Limb (tissue), 2 donors: ENCODE data around the gene ZDHHC22.
A peak's percentile ranks its signal among the peaks of the same experiment; 100 is the strongest.

Experiments used
- DNase-seq, 2 donors: peaks; one replicate each; pipeline ENCODE4 v3.0.0-alpha.2; 2016; ENCODE audit errors: extremely low spot score in 2 of 2

Gene ZDHHC22

GRCh38 chr14:77128414-77128891, 13.1 kb downstream of the ZDHHC22 start:
- no peak for DNase-seq

- no peak for DNase-seq
Observed at GRCh38 chr14:77126461-77126990, 15.1 kb downstream of the ZDHHC22 start.

DNA sequence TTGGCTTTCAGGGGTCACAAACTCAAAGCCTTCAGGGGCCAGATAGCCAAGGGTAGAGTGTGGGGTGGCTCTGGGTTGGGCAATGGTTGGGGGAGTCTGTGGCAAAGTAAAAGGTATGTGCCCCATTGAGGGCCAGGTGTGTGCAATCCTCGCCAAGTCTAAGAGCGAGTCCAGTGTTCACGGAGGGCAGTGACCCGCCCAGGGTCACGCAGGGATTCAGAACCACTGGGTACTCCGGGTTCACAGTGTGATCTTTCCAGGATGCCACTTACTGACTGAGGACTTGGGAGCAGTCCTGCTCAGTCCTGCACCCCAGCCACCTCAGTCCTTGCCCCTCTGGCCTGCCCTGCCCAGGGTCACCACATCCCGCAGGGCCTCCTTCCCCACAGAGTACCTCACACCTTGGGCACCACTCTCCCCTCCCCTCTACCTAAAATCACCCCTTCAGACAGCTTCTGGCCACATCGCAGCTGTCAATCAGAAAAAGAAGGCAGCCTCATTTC, 15.7 kb downstream of the ZDHHC22 start:
- DNase-seq = no peak

DNA sequence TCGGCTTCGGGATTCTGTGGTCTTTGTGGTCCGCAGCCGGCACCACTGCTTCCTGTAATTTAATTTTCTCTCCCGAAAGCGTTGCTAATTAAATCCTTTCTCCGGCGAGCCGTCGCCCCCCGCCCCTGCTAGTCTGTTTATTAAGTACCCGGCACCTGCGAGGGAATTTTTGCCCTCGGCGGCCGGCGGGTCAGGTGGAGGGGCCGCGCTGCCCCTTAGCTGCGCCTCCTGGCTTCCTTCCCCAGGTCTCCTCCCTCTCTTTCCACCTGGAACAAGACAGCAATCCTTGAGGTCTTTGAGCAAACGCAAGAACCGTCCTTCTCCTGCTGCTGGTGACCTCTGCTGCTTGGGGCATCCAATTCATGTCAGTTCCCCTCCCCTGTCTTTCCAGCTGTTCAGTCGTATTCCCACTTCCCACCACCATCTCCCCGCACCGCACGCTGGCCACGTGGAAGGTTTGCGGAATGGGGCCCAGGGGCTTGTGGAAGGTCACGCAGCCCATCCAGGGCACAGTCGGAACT, 16.2 kb downstream of the ZDHHC22 start:
- DNase-seq = no peak

- DNase-seq = peak in 1 of 2 donors; percentile 78
Observed at GRCh38 chr14:77124345-77125280, 17.0 kb downstream of the ZDHHC22 start.

GRCh38 chr14:77123381-77124325, 17.9 kb downstream of the ZDHHC22 start:
- DNase-seq = no peak

DNA sequence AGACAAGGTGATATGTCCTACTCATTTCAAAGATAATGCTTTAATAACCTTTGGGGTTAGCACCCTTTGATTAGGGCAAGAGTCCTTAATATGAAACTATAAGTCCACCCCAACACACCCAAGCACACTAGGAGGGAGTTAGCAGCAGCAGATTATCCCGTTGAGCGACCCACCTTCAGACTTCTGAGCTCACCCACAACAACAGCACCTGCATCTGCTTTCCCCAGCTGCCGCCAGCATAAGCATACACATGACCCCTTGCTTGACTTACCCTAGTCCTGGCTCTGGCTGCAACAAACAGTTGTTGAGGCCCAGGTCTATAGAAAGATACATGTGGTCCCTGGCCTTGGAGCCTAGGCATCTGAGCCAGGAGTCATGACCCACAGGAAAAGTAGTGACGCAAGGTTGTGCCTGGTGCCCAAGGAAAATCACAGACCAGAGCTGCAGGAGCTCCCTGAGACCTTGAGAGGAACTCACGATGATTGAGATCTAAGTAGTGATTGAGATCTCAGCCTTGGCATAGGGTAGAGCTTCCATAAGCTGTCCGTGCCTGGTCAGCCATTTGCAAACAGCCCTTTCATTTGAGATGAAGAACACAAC, 19.0 kb downstream of the ZDHHC22 start:
- no peak for DNase-seq

DNA sequence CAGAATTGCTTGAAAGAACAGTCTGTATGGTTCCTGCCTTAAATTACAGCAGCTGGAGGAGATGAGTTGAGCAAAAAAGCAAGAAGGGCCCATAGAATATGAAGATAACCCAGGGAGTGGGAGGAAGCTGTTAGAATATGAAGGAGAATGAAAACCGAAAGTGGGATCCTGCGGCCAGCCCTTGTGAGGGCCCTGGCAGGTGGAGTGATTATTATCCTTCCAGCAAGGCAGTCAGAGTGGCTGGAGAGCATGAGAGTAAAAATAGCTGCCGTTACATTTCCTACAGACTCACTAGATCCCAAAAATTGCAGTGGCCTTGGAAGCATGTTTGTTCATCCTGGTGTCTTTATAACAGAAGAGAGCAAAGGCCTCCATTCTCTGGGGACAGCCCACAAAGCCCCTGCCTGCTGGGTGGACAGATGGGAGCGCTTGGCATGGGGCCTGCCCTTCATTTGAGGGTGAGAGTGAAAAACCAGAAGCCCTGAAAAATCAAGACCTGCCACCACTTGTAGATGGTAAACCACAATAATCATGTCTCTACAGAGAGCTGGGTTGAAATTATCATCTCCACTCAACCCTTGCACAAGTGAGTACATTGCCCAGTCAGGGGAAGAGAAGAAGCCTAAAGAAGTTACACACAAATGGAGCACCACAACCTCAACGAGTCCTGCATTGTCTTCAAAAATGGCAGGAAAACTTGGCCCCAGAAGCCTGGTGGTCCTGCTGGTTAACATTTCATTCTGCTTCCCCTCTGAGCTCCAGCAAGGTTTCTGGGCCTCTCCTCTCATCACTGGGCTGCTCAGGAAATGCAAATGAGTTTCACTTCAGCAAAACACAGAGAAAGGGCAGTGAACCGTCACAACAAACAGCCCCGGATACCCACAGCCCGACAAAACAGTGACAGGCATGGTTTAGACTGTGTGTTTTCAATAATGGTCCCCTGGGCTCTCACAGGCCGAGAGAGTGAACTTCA, 20.5 kb downstream of the ZDHHC22 start:
- no peak for DNase-seq

DNA sequence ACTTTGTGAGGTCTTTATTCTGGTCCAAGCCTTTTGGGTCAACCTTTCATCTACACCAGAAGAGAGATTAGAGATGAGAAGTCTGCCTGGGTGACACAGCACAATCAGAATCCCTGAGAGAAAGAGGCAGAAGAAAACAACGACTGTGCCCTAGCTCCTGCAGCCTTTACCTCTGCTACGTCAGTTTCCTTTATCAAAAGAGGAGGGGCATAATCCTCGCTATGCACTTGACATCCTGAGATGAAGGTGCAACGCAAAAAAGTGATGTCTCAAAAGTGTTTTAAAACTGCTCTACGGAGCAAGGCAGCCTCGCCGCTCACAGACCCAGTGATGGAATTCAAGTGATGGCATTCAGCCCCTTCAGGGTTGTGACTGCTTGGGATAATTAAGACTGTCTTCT, 21.7 kb downstream of the ZDHHC22 start:
- DNase-seq = no peak

DNA sequence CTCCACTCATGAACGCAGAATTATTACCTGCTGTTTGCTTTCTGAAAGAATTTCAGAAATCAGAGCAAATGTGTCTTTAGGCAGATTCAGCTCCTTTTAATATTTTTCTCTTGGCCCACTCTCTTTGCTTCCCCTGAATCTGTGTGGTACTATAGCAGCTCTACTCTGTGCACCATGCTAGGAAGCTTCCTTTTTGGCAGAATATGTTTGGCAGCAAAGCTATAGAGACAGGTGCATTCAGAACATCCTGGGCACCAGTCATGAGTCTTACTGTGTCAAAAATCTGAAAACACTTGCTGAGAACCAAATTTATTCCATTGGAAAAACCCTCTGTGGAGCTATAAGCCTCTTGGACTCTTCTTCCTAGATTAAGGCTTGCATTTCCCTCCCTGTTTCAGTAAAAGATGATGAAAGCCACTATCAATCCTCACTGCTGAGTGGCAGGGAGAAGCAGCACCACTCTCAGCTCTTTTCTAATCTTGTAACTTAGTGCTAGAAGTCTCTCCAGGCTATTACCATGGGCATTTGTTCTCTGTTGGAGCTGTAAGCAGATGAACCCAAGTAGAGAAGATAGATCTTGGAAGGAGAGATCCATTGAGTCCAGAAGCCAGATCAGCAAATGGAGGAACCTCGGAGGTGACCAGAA, 25.3 kb downstream of the ZDHHC22 start:
- no peak for DNase-seq

DNA sequence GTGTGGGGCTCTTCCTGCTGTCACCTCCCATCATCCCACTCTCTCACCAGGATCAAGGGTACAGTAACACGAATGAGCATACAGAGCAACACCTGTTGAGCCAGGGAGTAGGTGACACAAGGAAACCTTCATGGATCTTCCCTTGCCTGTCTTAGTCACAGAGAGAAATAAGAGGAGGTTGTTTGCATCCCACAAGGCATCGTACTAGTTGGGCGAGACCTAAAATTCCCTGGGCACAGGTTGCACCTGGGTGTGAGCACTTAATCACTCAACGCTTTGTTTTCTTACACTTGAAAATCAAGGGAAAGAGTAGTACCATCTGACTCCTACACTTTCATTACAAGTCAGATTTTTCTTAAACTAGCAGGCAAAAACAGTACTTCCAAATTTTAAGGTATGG, 27.0 kb downstream of the ZDHHC22 start:
- DNase-seq = no peak

GRCh38 chr14:77113644-77114043, 27.9 kb downstream of the ZDHHC22 start:
- no peak for DNase-seq

DNA sequence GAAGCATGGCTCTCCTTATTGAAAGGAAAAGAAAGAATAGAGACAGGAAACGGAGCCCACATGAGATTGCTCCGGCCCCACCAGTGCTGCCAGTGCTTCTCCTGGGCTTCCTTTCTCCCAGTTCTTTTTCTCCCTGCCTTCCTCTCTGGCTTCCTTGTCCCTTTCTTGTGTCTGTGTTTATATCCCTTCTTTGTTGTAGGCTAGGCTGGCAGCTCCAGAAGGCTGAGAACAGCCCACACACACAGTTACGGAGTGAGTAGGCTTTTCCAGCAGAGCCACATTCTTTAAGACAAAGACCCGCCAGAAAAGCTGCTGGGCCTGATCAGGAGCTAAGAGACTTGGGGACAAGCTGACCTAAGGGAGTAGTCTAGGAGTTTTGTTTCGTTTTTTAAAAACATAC, 30.6 kb downstream of the ZDHHC22 start:
- DNase-seq = no peak

- DNase-seq = no peak
Observed at GRCh38 chr14:77110286-77110685, 31.3 kb downstream of the ZDHHC22 start.

DNA sequence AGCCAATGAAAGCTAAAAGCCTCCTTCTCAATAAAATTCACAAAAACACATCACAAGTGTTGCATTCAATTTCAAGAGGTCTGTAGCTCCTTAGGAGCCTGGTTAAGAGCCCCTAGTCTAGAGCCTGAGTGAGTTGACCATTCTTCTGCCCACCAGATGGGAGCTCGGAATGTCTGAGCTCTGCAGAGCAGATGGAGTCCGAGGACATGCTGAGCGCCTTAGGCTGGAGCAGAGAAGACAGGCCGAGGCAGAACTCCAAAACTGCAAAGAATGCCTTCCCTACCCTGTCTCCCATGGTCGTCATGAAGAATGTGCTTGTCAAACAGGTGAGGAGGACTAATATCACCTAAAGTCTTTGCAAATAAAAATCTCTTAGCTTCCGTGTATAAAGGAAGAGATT, 31.9 kb downstream of the ZDHHC22 start:
- DNase-seq = no peak

DNA sequence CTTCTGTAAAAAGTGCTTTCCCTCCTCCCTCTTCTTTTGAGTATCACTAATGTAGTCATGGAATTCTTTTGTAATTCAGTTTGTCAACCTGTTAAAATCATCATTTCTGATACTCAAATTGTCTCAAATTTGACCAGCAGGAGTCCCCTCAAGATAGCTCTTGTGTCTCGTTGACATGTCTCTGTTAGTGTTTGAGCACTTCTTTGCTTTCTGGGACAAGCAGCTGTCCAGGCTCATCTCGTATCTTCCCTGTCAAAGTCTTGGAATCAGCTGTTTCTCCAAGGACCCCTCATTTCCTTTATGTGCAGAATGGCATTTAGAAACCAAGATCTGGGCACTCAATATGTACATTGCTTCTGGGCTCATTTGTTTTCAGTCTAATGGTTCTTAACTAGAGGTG, 32.8 kb downstream of the ZDHHC22 start:
- DNase-seq = no peak

DNA sequence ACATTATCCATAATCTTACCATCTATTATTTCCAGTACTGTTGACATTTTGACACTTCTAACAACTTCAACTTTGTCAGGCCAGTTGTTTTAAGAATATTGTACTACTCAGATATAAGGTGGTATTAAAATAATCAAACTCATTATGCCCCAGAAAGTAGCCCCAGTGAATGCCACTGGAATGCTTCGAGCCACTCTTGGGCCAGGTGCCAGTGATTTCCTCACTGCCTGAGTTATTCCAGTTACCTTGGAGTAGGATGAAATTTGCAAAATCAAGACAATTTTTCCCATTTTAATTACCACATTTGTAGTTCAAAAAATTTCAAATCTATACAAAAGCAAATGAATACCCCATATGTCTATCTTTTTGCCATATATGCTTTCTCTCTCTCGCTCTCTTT, 34.4 kb downstream of the ZDHHC22 start:
- DNase-seq = no peak

GRCh38 chr14:77106666-77107065, 34.9 kb downstream of the ZDHHC22 start:
- no peak for DNase-seq
